CD4-positive, CD25-positive, alpha-beta regulatory T cell (primary cell): ENCODE data around the gene SDC4. TPM values are rescaled to one million over a fixed set of nuclear protein-coding genes. Genes with fewer than 3 reads are reported as not detected.

Experiments
- ATAC-seq, 2 donors: fragments of 150-1000 bp; cut with Tn5 transposase; one replicate each; pipeline ENCODE4 v1.10.0; 2021; ENCODE audit warnings: low read depth in 2 of 2, moderate number of reproducible peaks in 2 of 2, moderate library complexity in 1 of 2
- DNase-seq, 3 donors: peaks; one replicate each; pipeline versions ENCODE4 v3.0.0 to v3.0.0-alpha.2; 2012 to 2022; ENCODE audit warnings: mixed read lengths in 1 of 3
- H3K27ac ChIP-seq: one replicate; pipeline ENCODE4 v1.7.0; 2013; ENCODE audit warnings: mild to moderate bottlenecking, low read length; ENCODE audit not compliant: insufficient read depth, poor library complexity, severe bottlenecking
- H3K27me3 ChIP-seq: one replicate; pipeline ENCODE4 v1.7.0; 2013; ENCODE audit warnings: low read length; ENCODE audit not compliant: control insufficient read depth, insufficient read depth
- H3K36me3 ChIP-seq: one replicate; pipeline ENCODE4 v1.7.0; 2013; ENCODE audit warnings: mild to moderate bottlenecking, low read length, moderate library complexity; ENCODE audit not compliant: control insufficient read depth, insufficient read depth
- H3K4me1 ChIP-seq: 2 replicates; pipeline ENCODE4 v1.7.0; 2013; ENCODE audit warnings: mild to moderate bottlenecking, low read length; ENCODE audit not compliant: insufficient read depth, control insufficient read depth, poor library complexity, severe bottlenecking
- H3K4me3 ChIP-seq: one replicate; pipeline ENCODE4 v1.7.0; 2013; ENCODE audit warnings: low read depth, mild to moderate bottlenecking, low read length, moderate library complexity
- H3K9me3 ChIP-seq, 2 experiments: 1 replicate in 1 of 2; 2 replicates in 1 of 2; pipeline ENCODE4 v1.7.0; 2013; ENCODE audit warnings: low read length in 2 of 2, mild to moderate bottlenecking in 1 of 2, moderate library complexity in 1 of 2; ENCODE audit not compliant: control insufficient read depth in 2 of 2
- H3K27ac Mint-ChIP-seq, 3 donors: one replicate each; pipeline ENCODE4 v1.8.0; 2020 to 2022; ENCODE audit warnings: mild to moderate bottlenecking in 3 of 3, mixed read lengths in 3 of 3, moderate library complexity in 2 of 3
- H3K27me3 Mint-ChIP-seq: one replicate; pipeline ENCODE4 v1.8.0; 2022; ENCODE audit warnings: mild to moderate bottlenecking, mixed read lengths
- H3K36me3 Mint-ChIP-seq: one replicate; pipeline ENCODE4 v1.8.0; 2020; ENCODE audit warnings: mixed read lengths
- H3K4me1 Mint-ChIP-seq, 4 donors: one replicate each; pipeline ENCODE4 v1.8.0; 2020 to 2022; ENCODE audit warnings: mixed read lengths in 4 of 4, mild to moderate bottlenecking in 1 of 4
- H3K4me3 Mint-ChIP-seq, 4 donors: one replicate each; pipeline ENCODE4 v1.8.0; 2020 to 2022; ENCODE audit warnings: mild to moderate bottlenecking in 4 of 4, mixed read lengths in 4 of 4, moderate library complexity in 3 of 4
- H3K9me3 Mint-ChIP-seq, 7 donors: one replicate each; pipeline ENCODE4 v1.8.0; 2020 to 2022; ENCODE audit warnings: mixed read lengths in 7 of 7, mild to moderate bottlenecking in 3 of 7, moderate library complexity in 2 of 7
- polyA plus RNA-seq, 4 donors: library from polyadenylated mRNA; unstranded; fragments of 300-500 nt; fragmentation: Illumina TruSeq; gene quantifications; one replicate each; pipeline ENCODE4 v1.2.3, GENCODE V29; 2021
- total RNA-seq: library from RNA; stranded (reverse); gene quantifications from one replicate; pipeline ENCODE4 v1.2.3, GENCODE V29; 2022

SDC4 gene
- total and polyA plus RNA-seq, 5 donors from 2014 or later = 2.2 to 8.2 (median 4.1) TPM

GRCh38 chr20:45336530-45337366, 11.5 kb downstream of the SDC4 start:
- Mint-ChIP-seq H3K9me3 (no peaks in the 10 kb centered on the region), H3K4me3 (peak overlapping the region in 1 of 4 donors; percentile 34), H3K36me3 (no peaks in the 10 kb centered on the region), H3K27me3 (no peaks in the 10 kb centered on the region), H3K4me1 (peaks cover 0 to 7% (median under 1%) of the 10 kb centered on the region in 4 donors), H3K27ac (peak overlapping the region in 2 of 3 donors; percentile 73 to 78)
- H3K27me3 ChIP-seq = no peaks in the 10 kb centered on the region
- H3K36me3 ChIP-seq = peaks cover 2% of the 10 kb centered on the region
- H3K27ac ChIP-seq = no peak overlapping the region
- no peak overlapping the region for H3K4me3 ChIP-seq
- DNase-seq (no peak), ATAC-seq (no peak)
- H3K4me1 ChIP-seq = no peaks in the 10 kb centered on the region
- no peaks in the 10 kb centered on the region for H3K9me3 ChIP-seq

GRCh38 chr20:45330476-45330875, 17.7 kb downstream of the SDC4 start:
- Mint-ChIP-seq H3K36me3 (no peaks in the 10 kb centered on the region), H3K4me1 (no peaks in the 10 kb centered on the region), H3K4me3 (no peak overlapping the region), H3K27ac (no peak overlapping the region), H3K9me3 (no peaks in the 10 kb centered on the region), H3K27me3 (no peaks in the 10 kb centered on the region)
- no peaks in the 10 kb centered on the region for H3K27me3 ChIP-seq
- no peak for DNase-seq
- H3K27ac ChIP-seq = no peak overlapping the region
- H3K36me3 ChIP-seq = peaks cover 10% of the 10 kb centered on the region
- no peak overlapping the region for H3K4me3 ChIP-seq
- H3K9me3 ChIP-seq = no peaks in the 10 kb centered on the region
- H3K4me1 ChIP-seq = no peaks in the 10 kb centered on the region
- ATAC-seq = no peak

GRCh38 chr20:45329497-45330319, 18.5 kb downstream of the SDC4 start:
- Mint-ChIP-seq H3K36me3 (no peaks in the 10 kb centered on the region), H3K27ac (no peak overlapping the region)
- no peak for ATAC-seq

GRCh38 chr20:45328451-45328850, 19.8 kb downstream of the SDC4 start:
- Histone ChIP-seq H3K9me3 (no peaks in the 10 kb centered on the region), H3K4me1 (no peaks in the 10 kb centered on the region), H3K36me3 (peaks cover 7% of the 10 kb centered on the region), H3K27me3 (no peaks in the 10 kb centered on the region), H3K4me3 (no peak overlapping the region), H3K27ac (no peak overlapping the region)
- no peaks in the 10 kb centered on the region for H3K9me3 Mint-ChIP-seq
- no peaks in the 10 kb centered on the region for H3K36me3 Mint-ChIP-seq
- DNase-seq = no peak
- H3K4me1 Mint-ChIP-seq = no peaks in the 10 kb centered on the region
- H3K27ac Mint-ChIP-seq = peak overlapping the region in 1 of 3 donors; percentile 7
- no peaks in the 10 kb centered on the region for H3K27me3 Mint-ChIP-seq
- H3K4me3 Mint-ChIP-seq = no peak overlapping the region
- ATAC-seq = no peak

More at GRCh38 chr20:45329497-45330319, 18.5 kb downstream of the SDC4 start:
- no peak overlapping the region for H3K27ac ChIP-seq
- H3K4me3 Mint-ChIP-seq = no peak overlapping the region
- H3K4me3 ChIP-seq = no peak overlapping the region
- H3K9me3 Mint-ChIP-seq = no peaks in the 10 kb centered on the region
- H3K4me1 ChIP-seq = no peaks in the 10 kb centered on the region
- no peaks in the 10 kb centered on the region for H3K9me3 ChIP-seq
- H3K4me1 Mint-ChIP-seq = no peaks in the 10 kb centered on the region
- DNase-seq = no peak
- no peaks in the 10 kb centered on the region for H3K27me3 ChIP-seq
- H3K27me3 Mint-ChIP-seq = no peaks in the 10 kb centered on the region
- peaks cover 7% of the 10 kb centered on the region for H3K36me3 ChIP-seq

GRCh38 chr20:45325371-45325770, 22.9 kb downstream of the SDC4 start:
- H3K36me3 ChIP-seq = peaks cover 7% of the 10 kb centered on the region
- H3K4me1 ChIP-seq = peaks cover 10% of the 10 kb centered on the region
- H3K9me3 ChIP-seq = no peaks in the 10 kb centered on the region
- DNase-seq (no peak), ATAC-seq (no peak)
- Mint-ChIP-seq H3K27me3 (no peaks in the 10 kb centered on the region), H3K27ac (no peak overlapping the region), H3K4me3 (no peak overlapping the region), H3K4me1 (peaks cover 5 to 9% (median 8%) of the 10 kb centered on the region in 4 donors), H3K9me3 (no peaks in the 10 kb centered on the region), H3K36me3 (no peaks in the 10 kb centered on the region)
- no peak overlapping the region for H3K27ac ChIP-seq
- no peak overlapping the region for H3K4me3 ChIP-seq
- H3K27me3 ChIP-seq = no peaks in the 10 kb centered on the region

- H3K4me1 ChIP-seq = peaks cover 15% of the 10 kb centered on the region
- no peak for ATAC-seq
- H3K4me1 Mint-ChIP-seq = peaks cover 8 to 19% (median 15%) of the 10 kb centered on the region in 4 donors
- H3K27me3 Mint-ChIP-seq = no peaks in the 10 kb centered on the region
- DNase-seq = no peak
- H3K9me3 Mint-ChIP-seq = no peaks in the 10 kb centered on the region
- H3K4me3 Mint-ChIP-seq = no peak overlapping the region
- no peaks in the 10 kb centered on the region for H3K27me3 ChIP-seq
- H3K36me3 Mint-ChIP-seq = no peaks in the 10 kb centered on the region
- H3K27ac Mint-ChIP-seq = no peak overlapping the region
- H3K27ac ChIP-seq = no peak overlapping the region
- H3K9me3 ChIP-seq = no peaks in the 10 kb centered on the region
- peaks cover under 1% of the 10 kb centered on the region for H3K36me3 ChIP-seq
- no peak overlapping the region for H3K4me3 ChIP-seq
Observed at GRCh38 chr20:45323731-45324130, 24.5 kb downstream of the SDC4 start.

GRCh38 chr20:45322952-45323383, 25.3 kb downstream of the SDC4 start:
- Mint-ChIP-seq H3K4me1 (peaks cover 8 to 19% (median 15%) of the 10 kb centered on the region in 4 donors), H3K36me3 (no peaks in the 10 kb centered on the region), H3K9me3 (no peaks in the 10 kb centered on the region), H3K4me3 (no peak overlapping the region), H3K27me3 (no peaks in the 10 kb centered on the region), H3K27ac (no peak overlapping the region)
- peaks cover 15% of the 10 kb centered on the region for H3K4me1 ChIP-seq
- no peak overlapping the region for H3K4me3 ChIP-seq
- ATAC-seq = no peak
- no peak overlapping the region for H3K27ac ChIP-seq
- H3K36me3 ChIP-seq = no peaks in the 10 kb centered on the region
- H3K9me3 ChIP-seq = no peaks in the 10 kb centered on the region
- H3K27me3 ChIP-seq = no peaks in the 10 kb centered on the region
- DNase-seq = no peak
